HepG2 (cell line): ENCODE results near the gene OAT. TPM values are rescaled to one million over a fixed set of nuclear protein-coding genes. Genes with fewer than 3 reads are reported as not detected.

Experiments
- ATAC-seq: fragments of 200-7000 bp; cut with Tn5 transposase; 3 replicates; pipeline ENCODE4 v1.9.1; 2020; ENCODE audit warnings: mild to moderate bottlenecking, moderate library complexity
- BruUV-seq: library from RNA; stranded (reverse); fragments of 400-500 nt; replicated peaks from 2 replicates; lab custom pipeline; 2021; lab: Mats Ljungman, UMichigan
- CTCF ChIA-PET: fragments of 300-600 bp; formaldehyde crosslinking; extraction: SDS; loops from one replicate; lab custom pipeline; 2021; ENCODE audit warnings: low total read pairs, inconsistent platforms, low intra/inter-chr PET ratio; lab: Yijun Ruan, JAX
- POLR2A ChIA-PET: fragments of 350-600 bp; sonication (Branson Sonifier 250); formaldehyde crosslinking; loops from one replicate; lab custom pipeline; 2020; ENCODE audit warnings: antibody characterized with exemption, inconsistent platforms; lab: Yijun Ruan, JAX
- DNase-seq: peaks from one replicate; pipeline ENCODE4 v3.0.0-alpha.2; 2015; ENCODE audit warnings: low spot score
- FAIRE-seq: peaks from 3 replicates; lab custom pipeline; 2011; peaks lifted over from hg19 to GRCh38; lab: Jason Lieb, UNC
- H2AFZ ChIP-seq: one replicate; pipeline ENCODE4 v1.6.1; 2011; ENCODE audit warnings: low read length, inconsistent platforms
- H3K27ac ChIP-seq: fragments of 300-600 bp; 3 replicates; pipeline ENCODE4 v1.8.0; 2011; ENCODE audit warnings: mixed run types, mild to moderate bottlenecking, mixed read lengths, low read length, inconsistent platforms; ENCODE audit not compliant: insufficient read depth; ENCODE audit errors: extremely low read length
- H3K27me3 ChIP-seq, 2 experiments: fragments of 200-600 bp in 1 of 2; 2 replicates in 1 of 2; 3 replicates in 1 of 2; pipeline versions ENCODE4 v1.6.0 to v1.8.0; 2011; ENCODE audit warnings: low read length in 2 of 2, mild to moderate bottlenecking in 2 of 2, moderate library complexity in 2 of 2, inconsistent platforms in 1 of 2; ENCODE audit not compliant: insufficient read depth in 2 of 2, control insufficient read depth in 1 of 2
- H3K36me3 ChIP-seq, 2 experiments: fragments of 200-600 bp in 1 of 2; replicated peaks in 1 of 2; 2 replicates in 1 of 2; 3 replicates in 1 of 2; pipeline versions ENCODE4 v1.5.1 to v1.8.0; 2011; ENCODE audit warnings: low read length in 2 of 2, inconsistent platforms in 1 of 2; ENCODE audit not compliant: insufficient read depth in 2 of 2, control insufficient read depth in 1 of 2
- H3K4me1 ChIP-seq: 2 replicates; pipeline ENCODE4 v1.5.1; 2012; ENCODE audit warnings: low read length, inconsistent platforms; ENCODE audit not compliant: insufficient read depth
- H3K4me2 ChIP-seq: 2 replicates; pipeline ENCODE4 v1.6.0; 2011; ENCODE audit warnings: low read depth, low read length, inconsistent platforms
- H3K4me3 ChIP-seq, 3 experiments: fragments of 200-600 bp in 1 of 3; sonication (generic), shearing (Covaris generic) in 1 of 3; replicated peaks in 1 of 3; 2 replicates each; pipeline ENCODE4 v1.5.1; 2011 to 2016; ENCODE audit warnings: low read length in 3 of 3, inconsistent platforms in 2 of 3, low read depth in 2 of 3, mild to moderate bottlenecking in 2 of 3, control low read depth in 1 of 3, mixed read lengths in 1 of 3; ENCODE audit not compliant: insufficient read depth in 1 of 3
- H3K79me2 ChIP-seq: one replicate; pipeline ENCODE4 v1.6.1; 2011; ENCODE audit warnings: low read length, inconsistent platforms; ENCODE audit not compliant: insufficient read depth
- H3K9ac ChIP-seq: 2 replicates; pipeline ENCODE4 v1.6.0; 2011; ENCODE audit warnings: mild to moderate bottlenecking, low read depth, low read length, inconsistent platforms; ENCODE audit not compliant: insufficient read depth
- H3K9me3 ChIP-seq: 2 replicates; pipeline ENCODE4 v1.5.1; 2012; ENCODE audit warnings: mild to moderate bottlenecking, low read length
- H4K20me1 ChIP-seq: 2 replicates; pipeline ENCODE4 v1.6.0; 2011; ENCODE audit warnings: inconsistent platforms, mild to moderate bottlenecking, low read length, moderate library complexity; ENCODE audit not compliant: insufficient read depth
- HHEX ChIP-seq: IDR thresholded peaks from 2 replicates; pipeline ENCODE4 v1.6.1; 2016; ENCODE audit warnings: control low read depth
- HMGA1 ChIP-seq: sonication (generic); formaldehyde crosslinking; conservative IDR thresholded peaks from 2 replicates; pipeline ENCODE4 v1.4.0; 2020; ENCODE audit warnings: missing genetic modification reagents
- KAT7 ChIP-seq: IDR thresholded peaks from 2 replicates; pipeline ENCODE4 v1.6.1; 2018; ENCODE audit warnings: borderline replicate concordance, missing compliant biosample characterization
- RARA ChIP-seq: IDR thresholded peaks from 2 replicates; pipeline ENCODE4 v1.6.1; 2016; ENCODE audit warnings: missing genetic modification reagents, missing compliant biosample characterization
- RXRA ChIP-seq: sonication (generic); formaldehyde crosslinking; IDR thresholded peaks from 2 replicates; pipeline ENCODE4 v1.5.1; 2020; ENCODE audit warnings: missing genetic modification reagents
- ZFP90 ChIP-seq: sonication (generic); formaldehyde crosslinking; IDR thresholded peaks from 2 replicates; pipeline ENCODE4 v1.8.0; 2022; ENCODE audit warnings: missing genetic modification reagents, mild to moderate bottlenecking, inconsistent platforms, borderline replicate concordance
- ZNF232 ChIP-seq: sonication (generic); formaldehyde crosslinking; IDR thresholded peaks from 2 replicates; pipeline ENCODE4 v1.4.0; 2020; ENCODE audit warnings: missing genetic modification reagents, borderline replicate concordance
- ZNF546 ChIP-seq: sonication (generic); formaldehyde crosslinking; conservative IDR thresholded peaks from 2 replicates; pipeline ENCODE4 v1.8.1; 2023; ENCODE audit warnings: mild to moderate bottlenecking, missing genetic modification reagents
- ZNF558 ChIP-seq: sonication (generic); formaldehyde crosslinking; IDR thresholded peaks from 2 replicates; pipeline ENCODE4 v1.9.0; 2022; ENCODE audit warnings: mild to moderate bottlenecking, missing genetic modification reagents, borderline replicate concordance
- ZNF678 ChIP-seq: sonication (generic); formaldehyde crosslinking; IDR thresholded peaks from 2 replicates; pipeline ENCODE4 v1.4.0; 2020; ENCODE audit warnings: mild to moderate bottlenecking, missing genetic modification reagents
- ZNF841 ChIP-seq: sonication (generic); formaldehyde crosslinking; IDR thresholded peaks from 2 replicates; pipeline ENCODE4 v1.8.1; 2023; ENCODE audit warnings: missing genetic modification reagents, borderline replicate concordance
- WGBS: methylation state at CpG from one replicate; pipeline ENCODE4 v1.1.6; 2017; ENCODE audit warnings: low lambda C conversion rate; 5-methylcytosine and 5-hydroxymethylcytosine counted together
- in situ Hi-C: cut with HindIII; loops from 2 replicates; pipeline ENCODE4 v1.10.0; 2017; ENCODE audit warnings: low pct_unique_long_range_greater_than_20kb; ENCODE audit not compliant: extremely low pct_ligation_motif_present
- intact Hi-C: fragments of 100-400 bp; cut with micrococcal nuclease; formaldehyde crosslinking; loops from one replicate; pipeline ENCODE4 v1.10.0; 2022; ENCODE audit not compliant: unreplicated experiment
- polyA plus RNA-seq, 8 experiments: library from polyadenylated mRNA; depleted of rRNA in 3 of 8; stranded (reverse) in 7 of 8; unstranded in 1 of 8; fragments of >200 nt; fragmentation: Illumina TruSeq in 4 of 8; extraction: Trizol in 4 of 8; gene quantifications; 2 replicates each; pipeline versions ENCODE4 v1.2.1 to v1.2.3, GENCODE V29; 2011 to 2016; ENCODE audit warnings: low read depth in 4 of 8, missing spikeins in 1 of 8, mixed read lengths in 1 of 8; ENCODE audit not compliant: insufficient read depth in 1 of 8
- total RNA-seq, 5 experiments: library from RNA; depleted of rRNA; stranded (reverse); fragments of >200 nt; fragmentation: Illumina TruSeq; extraction: Trizol; gene quantifications; 2 replicates each; pipeline ENCODE4 v1.2.3, GENCODE V29; 2016; ENCODE audit warnings: low read depth in 1 of 5
- TF ChIP-seq, protein P1 (sequence below): sonication (generic); formaldehyde crosslinking; IDR thresholded peaks from 2 replicates; pipeline ENCODE4 v1.5.0; 2020; ENCODE audit warnings: missing genetic modification reagents
- TF ChIP-seq, protein P2 (sequence below): sonication (generic); formaldehyde crosslinking; IDR thresholded peaks from 2 replicates; pipeline ENCODE4 v1.4.0; 2020; ENCODE audit warnings: missing genetic modification reagents, borderline replicate concordance
- TF ChIP-seq, protein P3 (sequence below): sonication (generic); formaldehyde crosslinking; IDR thresholded peaks from 2 replicates; pipeline ENCODE4 v1.4.0; 2020; ENCODE audit warnings: missing genetic modification reagents
- TF ChIP-seq, protein P4 (sequence below): sonication (generic); formaldehyde crosslinking; conservative IDR thresholded peaks from 2 replicates; pipeline ENCODE4 v1.8.1; 2023; ENCODE audit warnings: missing genetic modification reagents
- TF ChIP-seq, protein P5 (sequence below): sonication (generic); formaldehyde crosslinking; IDR thresholded peaks from 2 replicates; pipeline ENCODE4 v1.8.1; 2023; ENCODE audit warnings: missing genetic modification reagents, mild to moderate bottlenecking, borderline replicate concordance

The OAT gene
- total and polyA plus RNA-seq, 2 of the 13 experiments (the other 11 are each of a cell fraction or from before 2014, with no cell fraction given) = 87.8 to 96.7 TPM

DNA sequence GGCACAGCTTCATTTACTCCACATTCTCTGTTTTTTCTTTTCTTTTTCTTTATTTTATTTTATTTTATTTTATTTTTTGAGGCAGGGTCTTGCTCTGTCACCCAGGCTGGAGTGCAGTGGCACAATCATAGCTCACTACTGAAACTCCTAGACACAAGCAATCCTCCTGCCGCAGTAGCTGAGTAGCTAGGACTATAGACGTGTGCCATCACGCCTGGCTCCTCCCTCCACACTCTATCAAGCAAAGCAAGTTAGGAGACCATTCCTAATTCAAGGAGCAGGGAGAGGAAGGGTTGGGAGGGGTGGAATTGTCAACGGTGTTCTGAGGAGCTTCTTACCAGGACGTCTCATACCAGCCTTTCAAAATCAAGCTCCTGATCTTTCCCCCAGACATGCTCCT, 52.4 kb downstream of the OAT start:
- 0 out of 2 replicates have a peak, but pooled peaks cover 3% of the 10 kb centered on the region for H4K20me1 ChIP-seq
- CTCF ChIA-PET = no interaction called here
- no peaks in the 10 kb centered on the region for H3K4me1 ChIP-seq
- FAIRE-seq (no peak), DNase-seq (no peak)
- peaks cover 9 to 53% of the 10 kb centered on the region in 2 experiments for H3K27me3 ChIP-seq
- in situ Hi-C loops = no loop called here
- intact Hi-C loops = no loop called here
- POLR2A ChIA-PET = no interaction called here
- BruUV-seq = no TSS peak
- H3K4me3 ChIP-seq = no peak overlapping the region
- no peaks in the 10 kb centered on the region for H3K79me2 ChIP-seq
- H3K9ac ChIP-seq = no peak overlapping the region
- H2AFZ ChIP-seq = no peak overlapping the region
- TF ChIP-seq ZNF558 (CRISPR knock-in tag) (no peak), ZNF232 (CRISPR knock-in tag) (no peak), HMGA1 (no peak), KAT7 (no peak), ZNF546 (CRISPR knock-in tag) (no peak), ZFP90 (no peak), HHEX (CRISPR knock-in tag) (no peak), RARA (CRISPR knock-in tag) (no peak), ZNF841 (CRISPR knock-in tag) (no peak), ZNF678 (CRISPR knock-in tag) (no peak), RXRA (CRISPR knock-in tag) (no peak)
- TF ChIP-seq, protein P1, sequence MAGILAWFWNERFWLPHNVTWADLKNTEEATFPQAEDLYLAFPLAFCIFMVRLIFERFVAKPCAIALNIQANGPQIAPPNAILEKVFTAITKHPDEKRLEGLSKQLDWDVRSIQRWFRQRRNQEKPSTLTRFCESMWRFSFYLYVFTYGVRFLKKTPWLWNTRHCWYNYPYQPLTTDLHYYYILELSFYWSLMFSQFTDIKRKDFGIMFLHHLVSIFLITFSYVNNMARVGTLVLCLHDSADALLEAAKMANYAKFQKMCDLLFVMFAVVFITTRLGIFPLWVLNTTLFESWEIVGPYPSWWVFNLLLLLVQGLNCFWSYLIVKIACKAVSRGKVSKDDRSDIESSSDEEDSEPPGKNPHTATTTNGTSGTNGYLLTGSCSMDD (CRISPR knock-in tag) = no peak
- TF ChIP-seq, protein P2, sequence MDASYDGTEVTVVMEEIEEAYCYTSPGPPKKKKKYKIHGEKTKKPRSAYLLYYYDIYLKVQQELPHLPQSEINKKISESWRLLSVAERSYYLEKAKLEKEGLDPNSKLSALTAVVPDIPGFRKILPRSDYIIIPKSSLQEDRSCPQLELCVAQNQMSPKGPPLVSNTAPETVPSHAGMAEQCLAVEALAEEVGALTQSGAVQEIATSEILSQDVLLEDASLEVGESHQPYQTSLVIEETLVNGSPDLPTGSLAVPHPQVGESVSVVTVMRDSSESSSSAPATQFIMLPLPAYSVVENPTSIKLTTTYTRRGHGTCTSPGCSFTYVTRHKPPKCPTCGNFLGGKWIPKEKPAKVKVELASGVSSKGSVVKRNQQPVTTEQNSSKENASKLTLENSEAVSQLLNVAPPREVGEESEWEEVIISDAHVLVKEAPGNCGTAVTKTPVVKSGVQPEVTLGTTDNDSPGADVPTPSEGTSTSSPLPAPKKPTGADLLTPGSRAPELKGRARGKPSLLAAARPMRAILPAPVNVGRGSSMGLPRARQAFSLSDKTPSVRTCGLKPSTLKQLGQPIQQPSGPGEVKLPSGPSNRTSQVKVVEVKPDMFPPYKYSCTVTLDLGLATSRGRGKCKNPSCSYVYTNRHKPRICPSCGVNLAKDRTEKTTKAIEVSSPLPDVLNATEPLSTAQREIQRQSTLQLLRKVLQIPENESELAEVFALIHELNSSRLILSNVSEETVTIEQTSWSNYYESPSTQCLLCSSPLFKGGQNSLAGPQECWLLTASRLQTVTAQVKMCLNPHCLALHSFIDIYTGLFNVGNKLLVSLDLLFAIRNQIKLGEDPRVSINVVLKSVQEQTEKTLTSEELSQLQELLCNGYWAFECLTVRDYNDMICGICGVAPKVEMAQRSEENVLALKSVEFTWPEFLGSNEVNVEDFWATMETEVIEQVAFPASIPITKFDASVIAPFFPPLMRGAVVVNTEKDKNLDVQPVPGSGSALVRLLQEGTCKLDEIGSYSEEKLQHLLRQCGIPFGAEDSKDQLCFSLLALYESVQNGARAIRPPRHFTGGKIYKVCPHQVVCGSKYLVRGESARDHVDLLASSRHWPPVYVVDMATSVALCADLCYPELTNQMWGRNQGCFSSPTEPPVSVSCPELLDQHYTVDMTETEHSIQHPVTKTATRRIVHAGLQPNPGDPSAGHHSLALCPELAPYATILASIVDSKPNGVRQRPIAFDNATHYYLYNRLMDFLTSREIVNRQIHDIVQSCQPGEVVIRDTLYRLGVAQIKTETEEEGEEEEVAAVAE (CRISPR knock-in tag) = no peak
- TF ChIP-seq, protein P3, sequence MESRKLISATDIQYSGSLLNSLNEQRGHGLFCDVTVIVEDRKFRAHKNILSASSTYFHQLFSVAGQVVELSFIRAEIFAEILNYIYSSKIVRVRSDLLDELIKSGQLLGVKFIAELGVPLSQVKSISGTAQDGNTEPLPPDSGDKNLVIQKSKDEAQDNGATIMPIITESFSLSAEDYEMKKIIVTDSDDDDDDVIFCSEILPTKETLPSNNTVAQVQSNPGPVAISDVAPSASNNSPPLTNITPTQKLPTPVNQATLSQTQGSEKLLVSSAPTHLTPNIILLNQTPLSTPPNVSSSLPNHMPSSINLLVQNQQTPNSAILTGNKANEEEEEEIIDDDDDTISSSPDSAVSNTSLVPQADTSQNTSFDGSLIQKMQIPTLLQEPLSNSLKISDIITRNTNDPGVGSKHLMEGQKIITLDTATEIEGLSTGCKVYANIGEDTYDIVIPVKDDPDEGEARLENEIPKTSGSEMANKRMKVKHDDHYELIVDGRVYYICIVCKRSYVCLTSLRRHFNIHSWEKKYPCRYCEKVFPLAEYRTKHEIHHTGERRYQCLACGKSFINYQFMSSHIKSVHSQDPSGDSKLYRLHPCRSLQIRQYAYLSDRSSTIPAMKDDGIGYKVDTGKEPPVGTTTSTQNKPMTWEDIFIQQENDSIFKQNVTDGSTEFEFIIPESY = no peak
- TF ChIP-seq, protein P4, sequence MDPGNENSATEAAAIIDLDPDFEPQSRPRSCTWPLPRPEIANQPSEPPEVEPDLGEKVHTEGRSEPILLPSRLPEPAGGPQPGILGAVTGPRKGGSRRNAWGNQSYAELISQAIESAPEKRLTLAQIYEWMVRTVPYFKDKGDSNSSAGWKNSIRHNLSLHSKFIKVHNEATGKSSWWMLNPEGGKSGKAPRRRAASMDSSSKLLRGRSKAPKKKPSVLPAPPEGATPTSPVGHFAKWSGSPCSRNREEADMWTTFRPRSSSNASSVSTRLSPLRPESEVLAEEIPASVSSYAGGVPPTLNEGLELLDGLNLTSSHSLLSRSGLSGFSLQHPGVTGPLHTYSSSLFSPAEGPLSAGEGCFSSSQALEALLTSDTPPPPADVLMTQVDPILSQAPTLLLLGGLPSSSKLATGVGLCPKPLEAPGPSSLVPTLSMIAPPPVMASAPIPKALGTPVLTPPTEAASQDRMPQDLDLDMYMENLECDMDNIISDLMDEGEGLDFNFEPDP (CRISPR knock-in tag) = no peak
- TF ChIP-seq, protein P5, sequence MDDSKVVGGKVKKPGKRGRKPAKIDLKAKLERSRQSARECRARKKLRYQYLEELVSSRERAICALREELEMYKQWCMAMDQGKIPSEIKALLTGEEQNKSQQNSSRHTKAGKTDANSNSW = no peak
- TF ChIP-seq, all 625 proteins: peak for 0
- Histone ChIP-seq H3K36me3 (no peaks in the 10 kb centered on the region; a peak in 1 of 5 replicates), H3K9me3 (no peaks in the 10 kb centered on the region), H3K27ac (no peak overlapping the region), H3K4me2 (no peak overlapping the region)
- WGBS = 26% methylated on average over 5 of the region's 5 CpGs
- ATAC-seq = no peak
